ENCODE data around the gene NEURL1B.

GRCh38 chr5:172686539-172687390 is 45.7 kb downstream of the NEURL1B start:
- TF ChIP-seq CTCF (conservative IDR thresholded peaks at IDR 0.05) = no peak
- TF ChIP-seq ZFX (IDR thresholded peaks at IDR 0.05) = no peak
